ENCODE results near the gene SLC6A5. TPM values are rescaled to one million over a fixed set of nuclear protein-coding genes. Genes with fewer than 3 reads are reported as not detected.

SLC6A5 gene
- total and polyA plus RNA-seq, 2 donors from 2014 or later, result not detected

GRCh38 chr11:20634781-20635180 is 35.4 kb downstream of the SLC6A5 start:
- intact Hi-C loops (cut with DNase I), result no loop called here

GRCh38 chr11:20638074-20638473 is 38.7 kb downstream of the SLC6A5 start:
- Histone ChIP-seq H3K27ac (ENCODE audit: low read depth in 2 of 2, low read length in 2 of 2) (no peak overlapping the region), H3K36me3 (ENCODE audit: control insufficient read depth in 2 of 3, insufficient read depth in 3 of 3, low read length in 3 of 3) (no peaks in the 10 kb centered on the region), H3K4me3 (ENCODE audit: low read length in 3 of 3) (no peak overlapping the region), H3K9ac (ENCODE audit: low read length in 3 of 3) (no peak overlapping the region), H3K9me3 (ENCODE audit: control insufficient read depth in 2 of 3, insufficient read depth in 1 of 3, low read length in 3 of 3) (no peaks in the 10 kb centered on the region), H3K27me3 (ENCODE audit: control insufficient read depth, insufficient read depth, low read length) (no peaks in the 10 kb centered on the region), H3K4me1 (ENCODE audit: control insufficient read depth in 2 of 3, insufficient read depth in 2 of 3, low read depth in 1 of 3, low read length in 3 of 3) (no peaks in the 10 kb centered on the region)
- DNase-seq (no peak), FAIRE-seq (no peak)
- intact Hi-C loops (cut with DNase I), result no loop called here
- TF ChIP-seq CTCF (IDR thresholded peaks at IDR 0.05; ENCODE audit: borderline replicate concordance, extremely low read depth, insufficient read depth), result no peak

More at GRCh38 chr11:20634781-20635180, 35.4 kb downstream of the SLC6A5 start:
- Histone ChIP-seq H3K27ac (ENCODE audit: low read depth in 2 of 2, low read length in 2 of 2) (no peak overlapping the region), H3K36me3 (ENCODE audit: control insufficient read depth in 2 of 3, insufficient read depth in 3 of 3, low read length in 3 of 3) (no peaks in the 10 kb centered on the region), H3K9me3 (ENCODE audit: control insufficient read depth in 2 of 3, insufficient read depth in 1 of 3, low read length in 3 of 3) (no peaks in the 10 kb centered on the region), H3K27me3 (ENCODE audit: control insufficient read depth, insufficient read depth, low read length) (no peaks in the 10 kb centered on the region), H3K4me1 (ENCODE audit: control insufficient read depth in 2 of 3, insufficient read depth in 2 of 3, low read depth in 1 of 3, low read length in 3 of 3) (no peaks in the 10 kb centered on the region), H3K4me3 (ENCODE audit: low read length in 3 of 3) (no peak overlapping the region), H3K9ac (ENCODE audit: low read length in 3 of 3) (no peak overlapping the region)
- no peak for DNase-seq
- no peak for TF ChIP-seq CTCF (IDR thresholded peaks at IDR 0.05; ENCODE audit: borderline replicate concordance, extremely low read depth, insufficient read depth)
- no peak for FAIRE-seq

- no peaks in the 10 kb centered on the region for H3K36me3 ChIP-seq (ENCODE audit: control insufficient read depth in 2 of 3, insufficient read depth in 3 of 3, low read length in 3 of 3)
- H3K9ac ChIP-seq (ENCODE audit: low read length in 3 of 3), result no peak overlapping the region
- H3K9me3 ChIP-seq (ENCODE audit: control insufficient read depth in 2 of 3, insufficient read depth in 1 of 3, low read length in 3 of 3), result no peaks in the 10 kb centered on the region
- DNase-seq (no peak), FAIRE-seq (no peak)
- no peak for TF ChIP-seq CTCF (IDR thresholded peaks at IDR 0.05; ENCODE audit: borderline replicate concordance, extremely low read depth, insufficient read depth)
- no peaks in the 10 kb centered on the region for H3K27me3 ChIP-seq (ENCODE audit: control insufficient read depth, insufficient read depth, low read length)
- H3K4me1 ChIP-seq (ENCODE audit: control insufficient read depth in 2 of 3, insufficient read depth in 2 of 3, low read depth in 1 of 3, low read length in 3 of 3), result no peaks in the 10 kb centered on the region
- intact Hi-C loops (cut with DNase I), result no loop called here
- no peak overlapping the region for H3K4me3 ChIP-seq (ENCODE audit: low read length in 3 of 3)
- H3K27ac ChIP-seq (ENCODE audit: low read depth in 2 of 2, low read length in 2 of 2), result no peak overlapping the region
These were observed 40.3 kb downstream of the SLC6A5 start for GRCh38 chr11:20639688-20640087.

- FAIRE-seq, result no peak
- intact Hi-C loops (cut with DNase I), result no loop called here
- Histone ChIP-seq H3K27me3 (ENCODE audit: control insufficient read depth, insufficient read depth, low read length) (no peaks in the 10 kb centered on the region), H3K4me1 (ENCODE audit: control insufficient read depth in 2 of 3, insufficient read depth in 2 of 3, low read depth in 1 of 3, low read length in 3 of 3) (no peaks in the 10 kb centered on the region), H3K9me3 (ENCODE audit: control insufficient read depth in 2 of 3, insufficient read depth in 1 of 3, low read length in 3 of 3) (no peaks in the 10 kb centered on the region), H3K36me3 (ENCODE audit: control insufficient read depth in 2 of 3, insufficient read depth in 3 of 3, low read length in 3 of 3) (no peaks in the 10 kb centered on the region), H3K4me3 (ENCODE audit: low read length in 3 of 3) (no peak overlapping the region), H3K9ac (ENCODE audit: low read length in 3 of 3) (no peak overlapping the region), H3K27ac (ENCODE audit: low read depth in 2 of 2, low read length in 2 of 2) (no peak overlapping the region)
- no peak for TF ChIP-seq CTCF (IDR thresholded peaks at IDR 0.05; ENCODE audit: borderline replicate concordance, extremely low read depth, insufficient read depth)
- DNase-seq, result no peak
These were observed 41.0 kb downstream of the SLC6A5 start for GRCh38 chr11:20640401-20640800.

Data from kidney (tissue), 14 donors.